Measurements from ENCODE around the gene CCDC187.

The CCDC187 gene

GRCh38 chr9:136251264-136252115 is 52.4 kb downstream of the CCDC187 start:
- no peak for DNase-seq

GRCh38 chr9:136250676-136251075 is 53.2 kb downstream of the CCDC187 start:
- DNase-seq: no peak

DNA sequence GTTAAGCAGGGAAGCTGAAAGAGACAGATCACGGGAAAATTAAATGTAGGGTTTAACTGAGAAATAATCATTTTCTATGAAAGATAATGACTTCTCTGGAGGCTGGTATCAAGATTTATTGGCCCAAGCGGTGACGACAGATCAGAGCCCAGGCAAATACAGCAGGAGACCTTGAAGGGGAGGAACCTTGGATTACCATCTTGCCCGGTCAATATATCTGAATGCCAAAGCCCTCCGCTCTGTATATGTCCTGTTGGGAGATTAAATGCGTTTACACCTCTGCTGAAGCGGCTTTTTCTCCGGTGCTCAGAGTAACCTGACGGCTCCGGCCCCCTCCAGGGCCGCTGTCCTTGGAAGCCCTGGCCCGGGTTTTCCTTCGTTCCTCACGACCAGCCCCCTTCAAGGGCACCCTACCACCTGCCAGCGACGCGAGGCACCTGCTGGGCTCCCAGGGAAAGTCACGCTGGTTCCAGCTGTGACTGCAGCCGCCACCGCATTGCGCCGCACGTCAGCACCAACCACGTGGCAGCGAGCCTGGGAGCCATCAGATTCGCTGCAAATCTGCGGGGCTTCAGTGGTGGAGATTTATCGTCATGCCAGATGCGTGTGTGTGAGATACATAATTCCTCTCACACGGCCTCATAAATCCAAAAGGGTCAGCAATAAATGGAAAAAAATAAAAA is 53.9 kb downstream of the CCDC187 start:
- no peak for DNase-seq

DNA sequence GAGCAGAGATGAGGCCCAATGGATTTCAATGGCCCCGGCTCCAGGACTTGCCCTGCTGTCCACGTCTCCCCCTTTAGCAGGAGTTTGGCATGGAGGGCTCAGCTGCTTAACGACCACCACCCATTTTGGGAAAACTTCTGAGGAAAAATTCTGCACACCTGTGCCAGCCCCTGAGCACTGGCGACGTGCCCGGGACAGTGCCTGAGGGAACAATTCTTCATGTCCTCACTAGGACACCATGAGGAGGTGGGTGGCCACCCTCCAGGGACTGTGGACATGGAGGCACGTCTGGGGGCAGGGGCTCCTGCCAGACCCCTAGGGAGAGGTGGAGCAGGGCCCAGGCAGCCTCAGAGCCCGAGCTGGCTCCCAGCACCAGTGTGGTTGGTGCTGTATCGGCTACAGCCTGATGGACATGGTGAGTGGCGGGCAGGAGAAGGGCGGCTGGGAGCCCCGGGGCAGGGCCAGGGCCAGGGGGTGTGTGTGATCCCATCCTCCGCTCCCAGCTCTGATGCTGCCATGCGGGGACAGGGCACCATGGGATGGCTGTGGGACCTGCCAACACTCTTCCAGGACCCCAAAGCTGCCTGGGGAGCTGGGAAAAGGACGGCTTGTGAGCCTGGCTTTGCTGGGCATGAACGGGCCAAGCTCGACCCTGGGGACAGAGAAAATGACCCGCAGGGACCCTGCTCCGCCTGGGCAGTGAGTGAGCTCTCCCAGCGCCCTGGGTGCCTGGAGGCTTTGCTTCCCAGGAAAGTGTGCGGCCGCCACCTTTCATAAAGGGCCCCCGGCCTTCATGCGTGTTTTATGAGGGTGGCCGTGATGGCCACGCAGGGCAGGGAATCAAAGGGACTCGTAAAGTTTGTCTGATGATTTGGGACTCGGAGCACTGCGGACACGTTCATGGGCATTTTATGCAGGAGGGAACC is 54.7 kb downstream of the CCDC187 start:
- no peak for DNase-seq

DNA sequence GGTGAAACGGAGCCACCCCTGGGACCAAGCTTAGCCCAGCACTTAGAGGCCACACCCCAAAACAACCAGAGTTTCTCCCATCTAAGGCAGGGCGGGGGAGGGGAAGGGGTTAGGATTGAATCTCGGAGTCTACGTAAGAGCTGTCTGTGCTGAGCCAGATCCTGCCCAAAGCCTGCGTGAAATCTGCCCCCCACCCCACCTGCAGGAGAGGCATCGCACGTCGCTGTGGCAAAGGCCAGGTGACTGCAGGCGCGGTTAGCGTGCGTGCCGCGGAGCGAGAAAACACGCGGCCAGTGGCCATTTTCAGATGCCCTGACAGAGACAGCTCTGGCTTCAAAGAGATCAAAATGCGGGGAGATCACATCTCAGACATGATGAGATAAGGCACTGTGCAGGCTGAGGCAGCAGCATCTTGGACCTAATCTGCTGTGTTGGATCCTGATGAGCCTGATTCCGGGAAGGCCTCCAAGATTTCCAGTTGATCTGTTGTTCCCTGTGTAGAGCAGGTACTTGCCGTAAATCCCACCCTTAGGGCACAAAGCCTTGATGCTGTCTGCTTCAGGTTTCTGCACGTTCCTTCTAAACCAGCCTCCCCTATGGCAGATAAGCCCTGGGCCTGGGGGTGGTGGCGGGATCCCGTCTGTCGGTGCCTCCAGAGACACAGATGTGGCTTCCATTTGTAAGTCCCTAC is 55.8 kb downstream of the CCDC187 start:
- DNase-seq: no peak

GRCh38 chr9:136247551-136247916 is 56.4 kb downstream of the CCDC187 start:
- DNase-seq: no peak

DNA sequence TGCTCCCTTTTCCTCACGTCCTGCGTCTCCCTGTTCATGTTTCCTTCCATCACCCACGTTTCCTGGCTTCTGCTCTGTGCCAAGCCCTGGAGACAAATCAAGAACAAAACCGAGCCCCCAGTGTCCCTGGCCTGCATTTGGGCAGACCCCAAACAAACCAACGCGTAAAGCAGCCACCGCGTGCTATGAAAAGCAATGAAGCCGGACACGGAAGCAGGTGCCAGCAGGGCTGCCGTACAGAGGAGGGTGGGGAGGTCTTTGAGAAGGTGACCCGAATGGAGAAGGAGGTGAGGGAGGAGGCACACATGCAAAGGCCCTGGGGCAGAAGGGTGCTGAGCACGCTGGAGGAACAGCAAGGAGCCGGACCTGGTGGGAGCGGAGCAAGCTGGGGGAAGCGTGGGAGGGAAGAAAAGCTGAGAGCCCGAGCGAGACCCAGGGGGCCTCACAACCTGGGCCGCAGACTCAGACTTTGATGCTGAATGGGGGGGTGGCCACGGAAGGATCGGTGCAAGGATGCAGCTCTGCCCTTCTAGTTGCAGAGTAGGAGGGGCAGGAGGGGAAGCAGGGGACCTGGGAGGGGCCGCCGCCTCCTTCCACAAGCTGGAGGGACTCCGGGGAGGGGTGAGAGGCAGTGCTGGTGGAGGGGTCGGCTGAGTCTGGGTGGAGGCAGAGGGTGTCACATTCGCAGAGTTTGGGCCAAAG is 56.9 kb downstream of the CCDC187 start:
- DNase-seq: no peak

DNA sequence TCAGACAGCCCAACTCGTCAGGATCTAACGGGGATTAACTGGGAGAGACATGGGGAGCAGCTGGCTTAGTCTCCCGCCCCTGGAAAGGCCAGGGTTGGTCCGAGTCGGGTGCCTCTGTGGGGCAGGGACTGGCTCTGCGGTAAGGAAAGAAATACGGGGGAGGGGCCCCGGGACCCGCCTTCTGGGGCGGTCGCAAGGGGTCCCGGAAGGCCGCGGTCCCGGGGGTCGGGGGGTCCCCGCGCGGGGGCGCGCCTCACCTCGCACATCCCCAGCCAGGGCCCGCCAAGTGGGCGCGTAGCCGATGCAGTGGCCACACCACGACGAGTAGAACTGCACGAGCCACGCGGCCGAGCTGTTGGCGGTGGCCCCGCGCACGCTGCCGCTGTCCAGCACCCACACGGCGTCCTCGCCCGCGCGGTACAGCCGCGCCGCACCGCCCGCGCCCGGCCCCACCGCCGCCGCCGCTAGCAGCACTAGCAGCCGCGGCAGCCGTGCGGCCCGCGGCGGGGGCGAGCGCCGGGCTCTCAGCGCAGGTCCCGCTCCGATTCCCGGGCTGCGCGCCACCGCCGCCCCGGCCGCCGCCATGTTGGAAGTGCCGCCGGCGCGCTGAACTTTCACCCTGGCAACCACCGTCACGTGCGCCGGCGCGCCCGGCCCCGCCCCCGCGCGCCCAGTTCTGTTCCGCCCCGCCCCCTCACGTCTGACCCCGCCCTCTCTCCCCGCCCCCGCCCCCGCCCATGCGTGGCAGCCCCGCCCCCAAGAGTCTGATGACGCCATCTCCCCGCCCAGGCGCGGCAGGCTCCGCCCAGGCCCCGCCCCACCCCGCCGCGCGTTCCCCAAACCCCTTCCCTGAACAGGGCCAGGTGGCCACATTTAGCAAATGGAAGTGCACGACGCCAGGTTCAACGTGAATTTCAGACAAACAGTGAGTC is 58.4 kb downstream of the CCDC187 start, which contains the start of gene QSOX2:
Gene QSOX2, minus strand, starts transcription at position 594 of the 932 bp plus-strand sequence. Its CDS starts 9 bp downstream, at position 585.
- peak; percentile 65 for DNase-seq

GRCh38 chr9:136244969-136245218 is 59.0 kb downstream of the CCDC187 start:
- no peak for DNase-seq

DNA sequence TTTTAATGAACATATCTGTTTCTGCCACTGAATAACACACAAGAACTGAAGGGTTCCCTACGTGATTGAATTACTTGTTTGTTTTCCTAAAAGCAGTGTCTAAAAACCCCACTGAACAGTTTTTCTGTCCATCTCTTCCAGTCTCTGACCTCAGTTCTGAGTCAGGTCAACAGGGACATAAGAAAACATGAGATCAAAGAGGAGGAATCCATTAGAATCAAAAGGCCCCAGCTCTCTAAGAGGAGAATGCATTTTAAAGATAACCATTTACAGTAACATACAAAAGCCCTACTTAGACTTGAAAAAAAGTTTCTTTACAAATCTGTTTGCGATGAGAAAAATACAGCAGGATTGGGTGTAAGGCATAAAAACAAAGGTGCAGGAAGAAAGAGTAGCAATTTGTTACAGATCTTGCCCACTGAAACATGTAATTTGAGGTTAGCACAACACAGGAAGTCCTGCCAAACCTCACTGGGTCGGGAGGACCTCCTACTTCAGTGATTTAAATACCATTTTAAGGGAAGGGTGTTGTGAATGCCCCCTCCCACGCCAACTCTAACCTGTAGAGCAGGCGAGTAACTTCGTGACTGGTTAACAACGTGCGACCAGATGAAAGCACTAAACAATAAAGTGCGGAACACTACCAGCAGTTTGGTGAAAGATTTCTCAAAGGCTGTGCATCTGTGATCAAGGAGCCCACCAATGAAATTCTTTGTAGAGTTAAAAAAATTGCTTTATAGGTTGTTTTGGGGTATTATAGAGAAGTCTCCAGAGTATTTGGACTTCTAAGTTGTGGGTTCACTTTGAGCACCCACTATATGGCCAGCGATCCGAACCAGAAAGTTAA is 59.5 kb downstream of the CCDC187 start:
- no peak for DNase-seq

- DNase-seq: no peak
These were observed 60.3 kb downstream of the CCDC187 start for GRCh38 chr9:136243631-136244030.

DNA sequence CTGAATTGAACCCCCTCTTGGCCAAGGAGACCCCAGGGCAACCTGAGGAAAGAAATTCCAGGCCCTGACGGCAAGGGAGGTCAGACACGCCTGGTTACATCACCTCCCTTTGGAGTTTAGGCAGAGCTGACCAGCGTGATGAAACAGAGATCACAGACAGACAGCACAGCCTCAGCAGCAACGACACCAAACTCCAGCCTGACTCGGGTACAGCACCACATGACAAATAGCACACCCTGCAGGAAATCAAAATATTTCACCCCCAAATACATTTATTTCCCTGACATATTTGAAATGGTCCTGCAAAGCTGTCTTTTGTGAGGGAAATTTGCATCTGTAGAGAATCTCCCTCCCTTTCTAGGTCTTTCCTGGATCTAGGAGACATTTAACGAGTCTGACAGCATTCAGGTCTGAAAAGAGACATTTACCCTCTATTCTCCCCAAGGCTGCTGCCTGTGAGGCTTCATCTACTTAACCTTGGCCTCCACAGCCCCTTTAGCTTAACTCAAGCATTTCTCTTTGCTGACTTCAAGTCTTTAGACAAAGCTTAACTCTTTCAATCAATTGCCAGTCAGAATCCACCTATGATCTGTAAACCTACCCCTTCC is 60.9 kb downstream of the CCDC187 start:
- no peak for DNase-seq

DNA sequence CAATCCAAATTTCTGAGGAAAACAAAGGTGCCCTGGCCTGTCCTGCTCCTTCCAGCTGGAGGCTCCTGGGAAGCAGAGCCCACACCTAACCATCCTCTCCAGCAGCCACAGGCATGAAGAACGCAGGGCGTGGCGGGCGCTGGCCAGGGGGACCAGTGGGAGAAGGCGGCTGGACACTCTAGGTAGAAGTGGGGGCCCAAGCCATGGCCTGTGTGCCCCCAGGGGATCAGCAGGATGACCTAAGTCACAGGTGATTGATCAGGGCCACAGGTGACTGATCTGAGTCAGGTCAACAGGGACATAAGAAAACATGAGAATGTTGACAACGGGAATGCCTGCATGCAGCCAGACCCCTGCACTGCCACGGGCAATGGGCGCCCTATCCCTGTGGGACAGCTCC is 61.6 kb downstream of the CCDC187 start:
- DNase-seq: no peak

DNA sequence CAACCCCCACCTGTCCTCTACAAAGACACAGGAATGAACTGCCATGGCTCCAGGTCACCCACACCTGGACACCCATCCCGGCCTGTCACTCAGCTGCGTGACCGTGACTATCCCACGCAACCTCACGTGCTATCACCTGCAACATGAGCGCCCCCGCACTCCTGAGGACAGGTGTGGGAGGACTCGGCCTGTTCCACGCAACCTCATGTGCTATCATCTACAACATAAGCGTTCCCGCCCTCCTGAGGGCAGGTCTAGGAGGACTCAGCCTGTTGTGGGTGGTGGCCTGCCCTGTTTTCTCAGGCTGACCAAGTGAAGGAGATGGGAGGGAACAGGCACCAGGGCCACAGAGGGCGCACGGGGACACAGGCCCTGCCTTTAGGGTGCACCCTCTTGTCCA is 62.4 kb downstream of the CCDC187 start:
- no peak for DNase-seq

- no peak for DNase-seq
These were observed 63.0 kb downstream of the CCDC187 start for GRCh38 chr9:136240941-136241340.

DNA sequence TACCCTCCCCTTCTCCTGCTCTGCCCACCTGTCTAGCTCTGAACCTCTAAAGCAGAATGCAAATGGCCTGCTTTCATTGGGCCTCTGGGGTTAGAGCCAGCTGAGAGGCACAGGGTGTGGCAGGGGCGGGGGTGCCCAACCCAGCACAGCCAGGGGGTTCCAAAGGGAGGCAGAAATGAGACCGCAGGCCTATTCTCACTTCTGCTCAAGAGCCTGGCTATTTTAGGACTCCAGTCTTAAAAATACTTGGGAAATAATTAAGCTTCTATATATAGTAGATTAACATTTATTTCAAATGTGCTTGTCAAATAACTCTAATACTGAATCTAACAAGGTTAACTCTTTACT is 63.9 kb downstream of the CCDC187 start:
- DNase-seq: no peak

- DNase-seq: no peak
These were observed 64.5 kb downstream of the CCDC187 start for GRCh38 chr9:136239135-136239982.

DNA sequence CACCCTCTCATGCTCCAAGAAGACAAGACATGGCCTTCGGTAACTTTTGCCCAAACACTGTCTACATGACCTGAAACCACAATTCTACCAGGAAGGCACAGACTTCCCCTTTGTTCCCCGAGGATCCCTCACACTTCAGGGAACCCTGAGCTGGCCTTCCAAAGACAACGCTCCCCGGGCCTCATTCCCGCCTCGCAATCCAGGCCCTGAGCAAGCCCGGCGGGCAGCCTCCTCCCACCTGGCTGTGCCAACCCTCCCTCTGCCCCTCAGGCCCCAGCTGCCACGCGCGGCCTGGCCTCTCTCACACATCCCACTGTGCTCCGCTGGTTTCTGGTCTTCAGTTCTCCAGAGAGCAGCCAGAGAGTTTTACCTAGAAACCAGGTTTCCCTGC is 65.6 kb downstream of the CCDC187 start:
- DNase-seq: no peak

Measured in GDM1 (cell line).